ENCODE results near the gene SLC9C1.

The SLC9C1 gene

GRCh38 chr3:112253301-112253971, 40.6 kb downstream of the SLC9C1 start:
- no peaks in the 10 kb centered on the region for H4K20me1 ChIP-seq (ENCODE audit: control insufficient read depth, insufficient read depth, low read depth, low read length)
- TF ChIP-seq EZH2phosphoT487 (IDR thresholded peaks at IDR 0.05; ENCODE audit: borderline replicate concordance, low read length) (no peak), CTCF (IDR thresholded peaks at IDR 0.05; ENCODE audit: low read depth, low read length, poor library complexity, severe bottlenecking) (no peak)

GRCh38 chr3:112247900-112248299, 46.1 kb downstream of the SLC9C1 start:
- TF ChIP-seq CTCF (IDR thresholded peaks at IDR 0.05; ENCODE audit: low read depth, low read length, poor library complexity, severe bottlenecking) = no peak
- no peak for TF ChIP-seq EZH2phosphoT487 (IDR thresholded peaks at IDR 0.05; ENCODE audit: borderline replicate concordance, low read length)
- H3K4me3 ChIP-seq (ENCODE audit: low read length) = 0 out of 2 replicates have a peak overlapping the region, but pooled peaks have one; percentile 17
- no peaks in the 10 kb centered on the region for H3K79me2 ChIP-seq (ENCODE audit: control insufficient read depth, low read length)
- no peaks in the 10 kb centered on the region for H3K9me2 ChIP-seq (replicated peaks; ENCODE audit: control insufficient read depth, low read length)
- H3F3A ChIP-seq (ENCODE audit: control insufficient read depth, insufficient read depth) = peaks cover 3% of the 10 kb centered on the region; the same call in 1 of the 2 replicates
- H3K9me3 ChIP-seq (ENCODE audit: control insufficient read depth, insufficient read depth, low read length) = peaks cover 8% of the 10 kb centered on the region
- H3K27me3 ChIP-seq (ENCODE audit: control insufficient read depth, low read length) = no peaks in the 10 kb centered on the region
- peak overlapping the region; percentile 47 for H3K4me2 ChIP-seq (ENCODE audit: low read length)
- peaks cover 27% of the 10 kb centered on the region for H3K4me1 ChIP-seq (ENCODE audit: control insufficient read depth, low read length)
- H3K36me3 ChIP-seq (ENCODE audit: control insufficient read depth, low read length) = no peaks in the 10 kb centered on the region
- no peaks in the 10 kb centered on the region for H4K20me1 ChIP-seq (ENCODE audit: control insufficient read depth, insufficient read depth, low read depth, low read length)
- H3K27ac ChIP-seq (ENCODE audit: low read depth, low read length) = peak overlapping the region; percentile 37; the same call in 1 of the 2 replicates

More at GRCh38 chr3:112253301-112253971, 40.6 kb downstream of the SLC9C1 start:
- Histone ChIP-seq H3K9me3 (ENCODE audit: control insufficient read depth, insufficient read depth, low read length) (peaks cover 13% of the 10 kb centered on the region), H3K4me3 (ENCODE audit: low read length) (no peak overlapping the region), H3K4me2 (ENCODE audit: low read length) (no peak overlapping the region), H3K27ac (ENCODE audit: low read depth, low read length) (no peak overlapping the region), H3K36me3 (ENCODE audit: control insufficient read depth, low read length) (no peaks in the 10 kb centered on the region), H3K4me1 (ENCODE audit: control insufficient read depth, low read length) (no peaks in the 10 kb centered on the region), H3F3A (ENCODE audit: control insufficient read depth, insufficient read depth) (no peaks in the 10 kb centered on the region), H3K9me2 (replicated peaks; ENCODE audit: control insufficient read depth, low read length) (no peaks in the 10 kb centered on the region), H3K27me3 (ENCODE audit: control insufficient read depth, low read length) (no peaks in the 10 kb centered on the region), H3K79me2 (ENCODE audit: control insufficient read depth, low read length) (no peaks in the 10 kb centered on the region)

DNA sequence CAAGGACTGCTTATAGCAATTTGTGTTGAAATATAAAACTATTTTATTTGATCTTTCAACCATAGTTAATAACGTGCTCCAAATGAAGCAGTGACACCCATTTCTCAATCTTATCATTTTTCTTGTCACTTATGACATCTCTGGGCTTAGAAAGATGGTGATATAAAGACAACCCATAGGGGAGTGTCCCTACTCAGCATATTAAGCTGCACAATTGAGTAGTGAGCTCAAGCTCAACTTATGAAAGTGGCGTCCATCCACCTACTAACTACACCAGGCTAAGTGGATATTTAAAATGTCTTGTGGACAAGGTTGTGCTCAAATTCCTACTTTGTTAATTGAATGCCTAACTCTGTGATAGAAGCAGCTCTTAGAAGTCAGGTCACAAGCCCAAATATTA, 46.7 kb downstream of the SLC9C1 start:
- Histone ChIP-seq H4K20me1 (ENCODE audit: control insufficient read depth, insufficient read depth, low read depth, low read length) (no peaks in the 10 kb centered on the region), H3K9me2 (replicated peaks; ENCODE audit: control insufficient read depth, low read length) (no peaks in the 10 kb centered on the region), H3K27me3 (ENCODE audit: control insufficient read depth, low read length) (no peaks in the 10 kb centered on the region), H3K4me2 (ENCODE audit: low read length) (peak overlapping the region; percentile 47), H3K79me2 (ENCODE audit: control insufficient read depth, low read length) (no peaks in the 10 kb centered on the region), H3K4me1 (ENCODE audit: control insufficient read depth, low read length) (peaks cover 27% of the 10 kb centered on the region), H3F3A (ENCODE audit: control insufficient read depth, insufficient read depth) (peaks cover 3% of the 10 kb centered on the region; the same call in 1 of the 2 replicates), H3K27ac (ENCODE audit: low read depth, low read length) (peak overlapping the region; percentile 37), H3K9me3 (ENCODE audit: control insufficient read depth, insufficient read depth, low read length) (peaks cover 6% of the 10 kb centered on the region), H3K4me3 (ENCODE audit: low read length) (peak overlapping the region; percentile 17), H3K36me3 (ENCODE audit: control insufficient read depth, low read length) (no peaks in the 10 kb centered on the region)
- no peak for TF ChIP-seq EZH2phosphoT487 (IDR thresholded peaks at IDR 0.05; ENCODE audit: borderline replicate concordance, low read length)
- TF ChIP-seq CTCF (IDR thresholded peaks at IDR 0.05; ENCODE audit: low read depth, low read length, poor library complexity, severe bottlenecking) = no peak

Data from DOHH2 (cell line).